Measurements from ENCODE around the gene CEP250.

- TF ChIP-seq, protein P1, sequence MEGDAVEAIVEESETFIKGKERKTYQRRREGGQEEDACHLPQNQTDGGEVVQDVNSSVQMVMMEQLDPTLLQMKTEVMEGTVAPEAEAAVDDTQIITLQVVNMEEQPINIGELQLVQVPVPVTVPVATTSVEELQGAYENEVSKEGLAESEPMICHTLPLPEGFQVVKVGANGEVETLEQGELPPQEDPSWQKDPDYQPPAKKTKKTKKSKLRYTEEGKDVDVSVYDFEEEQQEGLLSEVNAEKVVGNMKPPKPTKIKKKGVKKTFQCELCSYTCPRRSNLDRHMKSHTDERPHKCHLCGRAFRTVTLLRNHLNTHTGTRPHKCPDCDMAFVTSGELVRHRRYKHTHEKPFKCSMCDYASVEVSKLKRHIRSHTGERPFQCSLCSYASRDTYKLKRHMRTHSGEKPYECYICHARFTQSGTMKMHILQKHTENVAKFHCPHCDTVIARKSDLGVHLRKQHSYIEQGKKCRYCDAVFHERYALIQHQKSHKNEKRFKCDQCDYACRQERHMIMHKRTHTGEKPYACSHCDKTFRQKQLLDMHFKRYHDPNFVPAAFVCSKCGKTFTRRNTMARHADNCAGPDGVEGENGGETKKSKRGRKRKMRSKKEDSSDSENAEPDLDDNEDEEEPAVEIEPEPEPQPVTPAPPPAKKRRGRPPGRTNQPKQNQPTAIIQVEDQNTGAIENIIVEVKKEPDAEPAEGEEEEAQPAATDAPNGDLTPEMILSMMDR (optimal IDR thresholded peaks at IDR 0.05 in 1 of 3, IDR thresholded peaks at IDR 0.05 in 1 of 3, conservative IDR thresholded peaks at IDR 0.05 in 1 of 3; ENCODE audit: extremely low read depth in 1 of 3, insufficient read depth in 2 of 3, low read length in 3 of 3) = no peak
- TF ChIP-seq EZH2 (IDR thresholded peaks at IDR 0.05; ENCODE audit: low read length) = no peak
These were observed 13.4 kb downstream of the CEP250 start for GRCh38 chr20:35468671-35469334.
